ENCODE results near the gene ITIH1.

DNA sequence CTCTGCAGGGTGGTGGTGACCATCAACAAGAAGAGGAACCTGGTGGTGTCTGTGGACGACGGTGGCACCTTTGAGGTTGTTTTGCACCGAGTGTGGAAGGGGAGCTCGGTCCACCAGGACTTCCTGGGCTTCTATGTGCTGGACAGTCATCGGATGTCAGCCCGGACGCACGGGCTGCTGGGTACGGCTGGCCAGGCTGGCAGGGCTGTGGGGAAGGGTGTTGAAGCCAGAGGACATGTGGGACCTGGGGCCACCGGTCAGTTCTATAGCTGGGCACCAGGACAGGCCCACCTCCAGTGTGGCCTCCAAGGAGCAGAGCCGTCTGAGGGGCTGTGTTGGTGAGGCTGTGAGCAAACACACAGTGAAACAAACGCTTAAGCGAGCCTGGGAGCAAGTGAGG, 13.3 kb downstream of the ITIH1 start:
- TF ChIP-seq TAF1 (IDR thresholded peaks at IDR 0.05; ENCODE audit: borderline replicate concordance, insufficient read depth, low read length): no peak
- TF ChIP-seq, protein P1, sequence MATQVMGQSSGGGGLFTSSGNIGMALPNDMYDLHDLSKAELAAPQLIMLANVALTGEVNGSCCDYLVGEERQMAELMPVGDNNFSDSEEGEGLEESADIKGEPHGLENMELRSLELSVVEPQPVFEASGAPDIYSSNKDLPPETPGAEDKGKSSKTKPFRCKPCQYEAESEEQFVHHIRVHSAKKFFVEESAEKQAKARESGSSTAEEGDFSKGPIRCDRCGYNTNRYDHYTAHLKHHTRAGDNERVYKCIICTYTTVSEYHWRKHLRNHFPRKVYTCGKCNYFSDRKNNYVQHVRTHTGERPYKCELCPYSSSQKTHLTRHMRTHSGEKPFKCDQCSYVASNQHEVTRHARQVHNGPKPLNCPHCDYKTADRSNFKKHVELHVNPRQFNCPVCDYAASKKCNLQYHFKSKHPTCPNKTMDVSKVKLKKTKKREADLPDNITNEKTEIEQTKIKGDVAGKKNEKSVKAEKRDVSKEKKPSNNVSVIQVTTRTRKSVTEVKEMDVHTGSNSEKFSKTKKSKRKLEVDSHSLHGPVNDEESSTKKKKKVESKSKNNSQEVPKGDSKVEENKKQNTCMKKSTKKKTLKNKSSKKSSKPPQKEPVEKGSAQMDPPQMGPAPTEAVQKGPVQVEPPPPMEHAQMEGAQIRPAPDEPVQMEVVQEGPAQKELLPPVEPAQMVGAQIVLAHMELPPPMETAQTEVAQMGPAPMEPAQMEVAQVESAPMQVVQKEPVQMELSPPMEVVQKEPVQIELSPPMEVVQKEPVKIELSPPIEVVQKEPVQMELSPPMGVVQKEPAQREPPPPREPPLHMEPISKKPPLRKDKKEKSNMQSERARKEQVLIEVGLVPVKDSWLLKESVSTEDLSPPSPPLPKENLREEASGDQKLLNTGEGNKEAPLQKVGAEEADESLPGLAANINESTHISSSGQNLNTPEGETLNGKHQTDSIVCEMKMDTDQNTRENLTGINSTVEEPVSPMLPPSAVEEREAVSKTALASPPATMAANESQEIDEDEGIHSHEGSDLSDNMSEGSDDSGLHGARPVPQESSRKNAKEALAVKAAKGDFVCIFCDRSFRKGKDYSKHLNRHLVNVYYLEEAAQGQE (IDR thresholded peaks at IDR 0.05; ENCODE audit: insufficient read depth in 1 of 2, low read depth in 2 of 2, low read length in 2 of 2): no peak
- no peak for TF ChIP-seq SIN3A (IDR thresholded peaks at IDR 0.05; ENCODE audit: borderline replicate concordance, insufficient read depth, low read length)
- no peak for TF ChIP-seq POLR2AphosphoS5 (IDR thresholded peaks at IDR 0.05; ENCODE audit: low read depth, low read length)
